Progenitor cell of endocrine pancreas (in vitro differentiated cells): ENCODE measurements around the gene RGPD5. TPM values are rescaled to one million over a fixed set of nuclear protein-coding genes. Genes with fewer than 3 reads are reported as not detected.
"Not testable (repeated sequence)": the region's sequence is repeated elsewhere in the genome, so short reads cannot be mapped to it uniquely, and the experiment has no call there.

Experiments
- DNase-seq: peaks from one replicate; pipeline ENCODE4 v3.0.0; 2021; ENCODE audit warnings: low spot score; ENCODE audit not compliant: unreplicated experiment
- H3K27ac Mint-ChIP-seq: 2 replicates; pipeline ENCODE4 v1.8.0; 2021; ENCODE audit warnings: mild to moderate bottlenecking, moderate library complexity, mixed read lengths
- H3K27me3 Mint-ChIP-seq: 2 replicates; pipeline ENCODE4 v1.8.0; 2021; ENCODE audit warnings: mixed read lengths
- H3K36me3 Mint-ChIP-seq: 2 replicates; pipeline ENCODE4 v1.8.0; 2022; ENCODE audit warnings: mixed read lengths; ENCODE audit not compliant: insufficient read depth
- H3K4me1 Mint-ChIP-seq: 2 replicates; pipeline ENCODE4 v1.8.0; 2021; ENCODE audit warnings: low read depth, mixed read lengths
- H3K4me3 Mint-ChIP-seq: 2 replicates; pipeline ENCODE4 v1.8.0; 2021; ENCODE audit warnings: low read depth, mild to moderate bottlenecking, moderate library complexity, mixed read lengths
- H3K9me3 Mint-ChIP-seq: 2 replicates; pipeline ENCODE4 v1.8.0; 2021; ENCODE audit warnings: low read depth, mixed read lengths
- total RNA-seq: library from RNA; stranded (reverse); gene quantifications from 2 replicates; pipeline ENCODE4 v1.2.1, GENCODE V29; 2021

The RGPD5 gene
- total RNA-seq, 1 donor from 2014 or later, result 83.1 TPM

DNA sequence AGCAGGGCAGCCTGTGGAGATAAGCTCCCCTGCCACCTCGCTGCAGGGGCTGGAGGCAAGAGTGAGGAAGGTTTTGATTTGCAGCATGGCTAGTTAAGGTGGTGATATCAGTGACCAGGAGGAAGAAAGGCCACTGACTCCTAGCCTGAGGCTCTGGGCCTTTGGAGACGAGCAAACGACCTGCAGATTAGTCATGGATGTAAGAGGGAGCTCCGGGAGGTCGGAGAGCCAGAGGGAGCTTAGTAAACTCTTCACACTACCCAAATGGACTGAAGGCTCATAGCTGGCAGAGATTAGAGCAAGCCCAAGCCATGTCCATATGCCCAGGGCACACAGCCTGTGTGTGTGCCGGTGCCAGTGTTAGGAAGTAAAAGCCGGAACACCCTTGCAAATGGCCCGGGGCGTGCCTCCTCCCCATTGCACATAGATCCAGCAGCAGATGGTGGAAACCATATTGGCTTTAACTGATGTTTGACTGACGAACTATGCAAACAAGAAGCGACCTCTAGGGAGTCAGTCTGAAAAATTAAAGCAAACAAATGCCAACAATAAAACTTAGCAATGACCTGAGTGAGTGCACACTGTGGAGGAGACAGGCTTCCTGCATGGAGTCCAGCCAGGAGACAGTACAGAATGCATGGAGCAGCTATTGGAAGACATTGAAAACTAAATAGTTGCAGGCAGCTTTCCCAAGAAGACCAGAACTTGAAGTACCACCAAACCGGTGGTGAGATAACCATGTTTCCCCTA is 2.4 kb upstream of the RGPD5 start:
- not testable (repeated sequence) for H3K36me3 Mint-ChIP-seq, DNase-seq, H3K27me3 Mint-ChIP-seq, H3K4me1 Mint-ChIP-seq, H3K27ac Mint-ChIP-seq, H3K9me3 Mint-ChIP-seq, H3K4me3 Mint-ChIP-seq

DNA sequence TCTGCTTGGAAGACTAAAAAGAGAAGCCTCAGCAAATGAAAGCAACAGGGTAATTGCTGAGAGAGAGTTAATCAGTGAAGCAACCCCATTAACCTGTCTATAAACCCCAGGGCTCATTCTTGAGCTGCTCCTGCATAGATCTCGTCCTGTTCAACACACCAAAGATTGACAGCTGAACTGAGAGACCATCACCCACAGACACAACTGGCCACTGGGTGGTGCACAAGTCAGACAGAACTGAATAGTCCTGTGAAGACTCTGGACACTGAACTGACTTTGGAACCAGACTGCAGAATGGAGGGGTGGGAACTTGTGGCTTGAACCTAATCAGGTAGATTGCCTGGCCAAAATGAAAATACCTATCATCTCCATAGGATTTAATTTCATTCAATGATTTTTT is 1.4 kb upstream of the RGPD5 start:
- not testable (repeated sequence) for H3K36me3 Mint-ChIP-seq, H3K9me3 Mint-ChIP-seq, H3K4me3 Mint-ChIP-seq, H3K27me3 Mint-ChIP-seq, H3K27ac Mint-ChIP-seq, DNase-seq, H3K4me1 Mint-ChIP-seq

DNA sequence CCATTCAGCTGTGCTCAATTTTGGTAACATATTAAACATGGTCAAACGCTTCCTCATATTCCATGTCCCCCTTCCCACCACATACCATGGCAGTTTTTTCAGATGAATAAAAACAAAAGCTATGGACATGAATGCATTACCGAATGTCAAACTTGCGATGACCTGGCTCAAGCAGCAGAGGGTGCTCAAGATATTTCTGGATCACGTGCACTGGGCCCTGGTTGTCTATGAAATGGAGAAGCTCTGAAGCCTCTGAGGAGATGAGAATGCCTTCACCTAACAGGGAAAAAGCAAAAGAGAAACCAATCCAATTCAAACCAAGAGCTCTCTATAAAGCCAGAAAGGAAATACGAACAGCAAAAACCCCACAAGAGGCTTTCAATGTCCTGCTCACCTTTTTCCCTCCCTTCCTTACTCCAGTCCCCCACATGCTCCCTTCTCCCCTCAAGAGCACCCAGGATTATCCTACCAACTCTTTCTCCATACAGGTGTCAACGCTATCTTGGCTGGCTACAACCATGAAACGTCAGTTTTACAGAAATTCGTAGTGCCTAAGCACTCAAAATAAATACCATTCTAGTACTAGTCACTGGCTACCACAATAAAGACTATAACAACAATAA is 77.1 kb downstream of the RGPD5 start:
- not testable (repeated sequence) for H3K4me1 Mint-ChIP-seq, H3K9me3 Mint-ChIP-seq, DNase-seq

DNA sequence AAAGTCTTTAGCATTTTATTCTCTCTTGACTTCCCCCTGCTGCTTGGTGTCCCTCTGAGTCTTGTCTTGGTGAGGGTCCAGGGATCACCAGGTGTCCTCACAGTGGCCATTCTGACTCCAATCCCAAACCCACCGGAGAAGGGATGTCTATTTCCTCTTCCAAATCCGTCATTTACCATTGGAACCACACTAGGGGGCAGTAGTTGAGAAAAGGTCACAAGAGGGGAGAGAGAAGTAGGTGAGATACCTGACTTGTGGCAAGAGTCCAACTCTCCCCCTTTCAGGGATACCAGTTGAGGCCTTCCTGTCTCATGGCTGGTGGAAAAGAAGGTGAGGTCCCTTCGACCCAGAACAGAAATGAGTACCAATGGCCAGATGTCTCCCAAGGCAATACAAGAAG is 82.5 kb downstream of the RGPD5 start:
- H3K36me3 Mint-ChIP-seq, H3K27me3 Mint-ChIP-seq, DNase-seq, H3K27ac Mint-ChIP-seq, H3K9me3 Mint-ChIP-seq, H3K4me1 Mint-ChIP-seq, H3K4me3 Mint-ChIP-seq: not testable (repeated sequence)

More for the DNA sequence above, 77.1 kb downstream of the RGPD5 start:
- not testable (repeated sequence) for H3K36me3 Mint-ChIP-seq, H3K4me3 Mint-ChIP-seq, H3K27me3 Mint-ChIP-seq, H3K27ac Mint-ChIP-seq

DNA sequence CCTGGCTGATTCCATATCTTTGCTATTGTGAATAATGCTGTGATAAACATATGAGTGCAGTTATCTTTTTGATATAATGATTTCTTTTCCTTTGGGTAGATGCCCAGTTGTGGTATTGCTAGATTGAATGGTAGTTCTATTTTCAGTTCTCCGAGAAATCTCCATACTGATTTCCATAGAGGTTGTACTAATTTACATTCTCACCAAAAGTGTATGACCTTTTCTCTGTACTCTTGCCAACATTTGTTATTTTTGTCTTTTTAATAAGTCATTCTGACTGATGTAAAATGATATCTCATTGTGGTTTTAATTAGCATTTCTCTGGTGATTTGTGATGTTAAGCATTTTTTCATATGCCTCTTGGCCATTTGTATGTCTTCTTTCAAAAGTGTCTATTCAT is 88.0 kb downstream of the RGPD5 start:
- not testable (repeated sequence) for H3K36me3 Mint-ChIP-seq, DNase-seq, H3K27ac Mint-ChIP-seq, H3K9me3 Mint-ChIP-seq, H3K27me3 Mint-ChIP-seq, H3K4me1 Mint-ChIP-seq, H3K4me3 Mint-ChIP-seq

DNA sequence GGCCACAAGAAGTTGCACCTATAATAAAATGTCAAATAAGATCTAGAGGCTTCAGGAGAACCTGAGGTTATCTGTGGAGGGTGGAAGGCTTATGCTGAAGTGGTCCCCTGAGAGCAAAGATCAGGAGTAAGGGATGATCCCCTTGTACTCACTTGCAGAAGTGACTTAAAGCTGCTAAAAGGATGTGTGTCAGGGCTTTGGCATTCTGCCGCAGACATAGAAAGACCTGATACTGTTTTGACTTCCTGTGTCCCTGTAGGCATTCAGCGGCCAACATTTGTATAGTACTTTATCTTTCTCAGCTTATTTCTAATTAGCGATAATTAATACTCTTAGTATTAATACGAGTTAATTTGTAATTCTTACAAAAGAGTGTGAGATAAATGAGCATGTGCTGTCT is 94.3 kb downstream of the RGPD5 start:
- DNase-seq, H3K27me3 Mint-ChIP-seq, H3K27ac Mint-ChIP-seq, H3K9me3 Mint-ChIP-seq, H3K36me3 Mint-ChIP-seq, H3K4me3 Mint-ChIP-seq, H3K4me1 Mint-ChIP-seq: not testable (repeated sequence)

DNA sequence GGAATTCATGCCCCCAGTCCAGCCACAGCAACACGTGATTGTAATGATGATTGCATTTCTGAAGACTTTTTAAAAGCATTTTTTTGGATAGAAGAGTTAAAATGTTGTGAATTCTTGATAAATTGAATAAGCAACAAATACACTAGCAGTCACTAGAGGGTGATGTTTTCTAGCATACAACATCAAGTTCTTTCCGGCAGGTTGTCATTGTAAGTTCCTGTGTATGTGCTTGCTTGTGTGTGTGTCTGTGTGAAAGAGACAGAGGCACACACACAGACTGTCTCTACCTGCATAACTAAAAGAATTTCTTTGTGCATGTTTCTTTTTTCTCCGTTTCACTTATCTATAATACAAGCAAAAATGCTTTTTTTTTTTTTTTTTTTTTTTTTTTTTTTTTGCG is 95.8 kb downstream of the RGPD5 start:
- DNase-seq, H3K27me3 Mint-ChIP-seq, H3K27ac Mint-ChIP-seq, H3K4me1 Mint-ChIP-seq, H3K36me3 Mint-ChIP-seq, H3K4me3 Mint-ChIP-seq, H3K9me3 Mint-ChIP-seq: not testable (repeated sequence)

DNA sequence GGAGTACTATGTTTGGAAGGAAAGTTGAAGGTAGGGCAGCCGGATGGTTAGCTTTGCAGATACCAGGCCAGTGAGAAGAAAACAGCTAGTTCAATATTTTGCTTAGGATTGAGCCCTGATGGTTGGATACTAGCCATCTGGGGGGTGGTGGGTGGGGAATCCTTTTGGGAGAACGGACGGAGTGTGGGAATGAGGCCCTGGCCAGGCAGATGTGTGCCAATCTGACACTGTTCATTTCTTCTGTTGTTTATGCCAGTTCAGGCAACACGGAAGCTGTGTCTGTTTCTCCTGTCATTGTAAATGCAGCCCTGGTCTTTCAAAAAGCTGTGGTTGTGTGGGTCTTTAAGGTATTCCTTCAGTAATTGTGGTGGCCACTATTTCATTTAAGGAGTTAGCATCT is 96.9 kb downstream of the RGPD5 start:
- not testable (repeated sequence) for H3K4me3 Mint-ChIP-seq, DNase-seq, H3K4me1 Mint-ChIP-seq, H3K9me3 Mint-ChIP-seq, H3K27ac Mint-ChIP-seq, H3K27me3 Mint-ChIP-seq, H3K36me3 Mint-ChIP-seq

DNA sequence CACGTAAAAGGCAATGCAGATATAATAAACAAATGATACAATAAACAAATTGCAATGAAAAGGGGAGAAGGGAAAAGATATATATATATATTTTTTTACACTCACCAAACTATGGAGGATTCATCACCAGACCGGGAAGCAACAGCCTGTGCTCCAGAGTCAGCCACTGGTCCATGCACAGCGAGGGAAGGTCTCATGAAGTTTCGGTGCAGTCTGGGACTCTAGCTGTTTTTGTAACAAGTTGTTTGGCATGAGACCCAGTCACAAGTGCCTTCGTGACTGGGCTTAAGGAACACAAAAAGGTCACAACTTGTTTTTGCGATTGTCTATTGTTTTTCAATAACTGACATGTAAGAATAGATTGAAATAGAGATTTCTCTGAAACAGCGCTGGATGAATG is 99.6 kb downstream of the RGPD5 start:
- not testable (repeated sequence) for DNase-seq, H3K27me3 Mint-ChIP-seq, H3K9me3 Mint-ChIP-seq, H3K4me1 Mint-ChIP-seq, H3K27ac Mint-ChIP-seq, H3K4me3 Mint-ChIP-seq, H3K36me3 Mint-ChIP-seq

DNA sequence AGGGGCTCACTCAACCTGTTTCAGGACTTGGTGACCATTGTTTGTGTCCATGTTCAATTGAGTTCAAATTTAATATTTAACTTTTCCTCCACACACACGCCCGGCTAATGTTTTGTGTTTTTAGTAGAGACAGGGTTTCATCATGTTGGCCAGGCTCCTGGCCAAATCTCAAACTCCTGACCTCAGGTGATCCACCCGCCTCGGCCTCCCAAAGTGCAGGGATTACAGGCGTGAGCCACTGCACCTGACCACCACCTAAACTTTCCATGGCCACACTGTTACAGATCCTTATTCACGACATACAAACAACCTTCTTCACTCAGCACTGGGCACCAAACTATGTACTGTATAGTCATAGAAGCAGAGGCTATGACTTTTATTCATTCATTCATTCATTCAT is 100.0 kb downstream of the RGPD5 start:
- not testable (repeated sequence) for H3K9me3 Mint-ChIP-seq, H3K4me1 Mint-ChIP-seq, DNase-seq, H3K27me3 Mint-ChIP-seq, H3K4me3 Mint-ChIP-seq, H3K27ac Mint-ChIP-seq, H3K36me3 Mint-ChIP-seq

DNA sequence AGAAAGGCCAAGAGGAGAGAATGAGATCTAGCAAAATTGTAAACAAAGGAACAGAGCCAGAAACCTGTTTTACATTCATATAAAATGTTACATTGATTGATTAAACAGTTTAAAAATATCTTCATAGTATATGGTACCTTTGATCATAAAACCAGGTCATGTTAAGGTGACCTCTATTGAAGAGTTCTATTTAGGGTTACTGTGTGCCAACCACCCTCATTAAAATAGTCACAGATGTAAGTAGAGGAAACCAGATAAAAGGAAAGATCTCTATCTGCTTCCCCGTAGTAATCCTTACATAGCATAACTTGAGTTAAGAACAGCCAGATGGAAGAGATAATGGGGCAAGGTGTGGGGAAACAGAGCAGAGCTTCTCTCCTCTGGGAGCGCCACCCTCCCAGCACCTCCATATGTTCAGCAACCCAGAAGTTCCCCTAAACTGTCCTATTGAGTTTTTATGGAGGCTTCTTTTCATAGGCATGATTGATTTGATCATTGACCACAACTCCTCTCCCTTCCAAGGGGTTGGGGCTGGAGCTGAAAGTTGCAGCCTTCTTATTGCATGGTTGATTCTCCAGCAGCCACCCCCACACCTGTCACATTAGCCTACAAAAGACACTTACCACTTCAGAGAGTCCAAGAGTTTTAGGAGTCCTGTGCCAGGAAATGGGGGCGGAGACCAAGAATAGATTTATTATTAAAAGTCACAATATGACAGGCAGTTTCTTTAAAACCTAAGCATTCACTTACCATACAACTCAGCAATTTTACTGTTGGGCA is 101.2 kb downstream of the RGPD5 start:
- not testable (repeated sequence) for H3K9me3 Mint-ChIP-seq, H3K27ac Mint-ChIP-seq, DNase-seq

DNA sequence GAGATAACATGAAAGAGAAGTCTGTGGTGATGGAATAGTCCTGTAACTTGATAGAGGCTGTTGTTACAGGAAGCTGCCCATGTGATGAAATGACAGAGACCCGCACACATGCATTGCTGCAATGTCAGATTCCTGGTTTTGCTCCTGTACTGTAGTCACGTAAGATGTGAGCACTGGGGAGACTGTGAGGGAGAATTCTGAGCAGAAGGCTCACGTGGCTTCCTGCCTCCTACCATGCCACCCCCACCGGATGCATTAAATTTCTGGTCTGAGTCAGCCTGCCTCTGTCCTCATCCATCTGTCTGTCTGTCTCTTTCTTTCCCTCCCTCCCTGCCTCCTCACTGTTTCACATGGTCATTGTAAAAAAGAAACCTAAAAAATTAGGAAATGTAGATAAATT is 102.1 kb downstream of the RGPD5 start:
- H3K4me3 Mint-ChIP-seq, H3K27me3 Mint-ChIP-seq, DNase-seq, H3K9me3 Mint-ChIP-seq, H3K36me3 Mint-ChIP-seq, H3K27ac Mint-ChIP-seq, H3K4me1 Mint-ChIP-seq: not testable (repeated sequence)

More for the DNA sequence above, 101.2 kb downstream of the RGPD5 start:
- not testable (repeated sequence) for H3K27me3 Mint-ChIP-seq, H3K4me3 Mint-ChIP-seq, H3K36me3 Mint-ChIP-seq, H3K4me1 Mint-ChIP-seq

DNA sequence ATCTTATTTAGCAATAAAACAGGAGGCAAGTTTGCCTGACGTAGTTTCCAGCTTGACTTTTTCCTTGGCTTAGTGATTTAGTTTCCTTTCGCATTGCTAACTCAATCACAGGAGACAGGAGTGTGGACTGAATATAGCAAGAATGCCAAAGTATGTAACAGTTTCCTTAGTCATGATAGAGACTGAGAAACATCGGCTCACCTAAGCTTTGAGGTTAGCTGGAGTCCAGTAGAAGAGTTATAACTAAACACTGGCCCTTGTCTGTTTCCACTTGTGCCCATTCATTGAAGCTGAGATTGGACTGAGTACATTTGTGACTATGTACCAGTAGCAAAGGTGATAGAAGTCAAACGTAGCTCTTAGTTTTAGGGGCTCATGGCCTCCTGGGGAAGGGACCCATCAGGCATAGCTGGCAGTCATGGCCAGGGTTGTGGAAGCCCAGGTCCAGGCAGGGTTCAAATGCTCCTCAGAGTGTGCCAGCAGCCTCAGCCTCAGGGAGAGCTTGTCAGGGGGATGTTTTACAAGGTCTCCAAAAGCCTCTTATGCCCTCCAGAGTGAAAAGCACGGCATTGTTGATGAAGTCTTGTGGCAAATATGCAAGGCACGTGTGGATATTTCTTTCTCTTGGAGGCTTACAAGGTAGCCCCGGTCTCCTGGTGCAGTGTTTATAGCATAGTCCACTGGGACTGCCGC is 103.8 kb downstream of the RGPD5 start:
- H3K4me1 Mint-ChIP-seq, H3K4me3 Mint-ChIP-seq, H3K27me3 Mint-ChIP-seq, H3K9me3 Mint-ChIP-seq, H3K27ac Mint-ChIP-seq, H3K36me3 Mint-ChIP-seq, DNase-seq: not testable (repeated sequence)
